Cardiac fibroblast (primary cell): Measurements from ENCODE around the gene SLC25A30.

Experiments used
- DNase-seq, 2 donors: peaks; one replicate each; pipeline versions ENCODE4 v3.0.0 to v3.0.0-alpha.2; 2010; ENCODE audit warnings: low read depth in 2 of 2
- H3K4me3 ChIP-seq, 2 donors: replicated peaks in 1 of 2; 1 replicate in 1 of 2; 2 replicates in 1 of 2; pipeline ENCODE4 v1.5.1; 2011; ENCODE audit warnings: low read depth in 2 of 2, low read length in 2 of 2, mild to moderate bottlenecking in 2 of 2, moderate library complexity in 1 of 2
- CTCF ChIP-seq: IDR thresholded peaks from one replicate; pipeline ENCODE4 v1.5.1; 2011; ENCODE audit warnings: low read depth, mild to moderate bottlenecking, low read length, inconsistent platforms

Gene SLC25A30

GRCh38 chr13:45410001-45410400 lies 8.2 kb downstream of the SLC25A30 start:
- no peak for TF ChIP-seq CTCF

GRCh38 chr13:45406421-45406820 lies 11.8 kb downstream of the SLC25A30 start:
- no peak overlapping the region for H3K4me3 ChIP-seq
- TF ChIP-seq CTCF = no peak
- no peak for DNase-seq

More at GRCh38 chr13:45410001-45410400, 8.2 kb downstream of the SLC25A30 start:
- no peak for DNase-seq
- H3K4me3 ChIP-seq = no peak overlapping the region

- no peak overlapping the region for H3K4me3 ChIP-seq
- TF ChIP-seq CTCF = no peak
- DNase-seq = no peak
These were observed 15.1 kb downstream of the SLC25A30 start for GRCh38 chr13:45403081-45403480.

- TF ChIP-seq CTCF = no peak
- H3K4me3 ChIP-seq = no peak overlapping the region
- DNase-seq = no peak
These were observed 15.5 kb downstream of the SLC25A30 start for GRCh38 chr13:45402641-45403040.

- no peak for DNase-seq
- no peak for TF ChIP-seq CTCF
- H3K4me3 ChIP-seq = no peak overlapping the region
These were observed 16.9 kb downstream of the SLC25A30 start for GRCh38 chr13:45401314-45401713.

- no peak for TF ChIP-seq CTCF
- H3K4me3 ChIP-seq = no peak overlapping the region
- DNase-seq = no peak
These were observed 19.3 kb downstream of the SLC25A30 start for GRCh38 chr13:45398877-45399276.

- no peak for TF ChIP-seq CTCF
- H3K4me3 ChIP-seq = no peak overlapping the region
- DNase-seq = peak in 1 of 2 donors; percentile 41
These were observed 21.6 kb downstream of the SLC25A30 start for GRCh38 chr13:45396533-45397095.
